Heart right ventricle (tissue), 16 donors: ENCODE data around the gene GNAT3. TPM values are rescaled to one million over a fixed set of nuclear protein-coding genes. Genes with fewer than 3 reads are reported as not detected.

ENCODE experiments used
- ATAC-seq, 8 donors: fragments of 200-7000 bp; cut with Tn5 transposase; one replicate each; pipeline ENCODE4 v1.9.1; 2020; ENCODE audit warnings: mild to moderate bottlenecking in 8 of 8, moderate library complexity in 8 of 8, moderate number of reproducible peaks in 1 of 8
- DNase-seq, 2 donors: peaks; one replicate each; pipeline ENCODE4 v3.0.0-alpha.2; 2020
- H3K27ac ChIP-seq, 10 donors: fragments of 200-600 bp; sonication (generic) in 2 of 10; one replicate each; pipeline versions ENCODE4 v1.5.0 to v1.8.0; 2020 to 2022; ENCODE audit warnings: mild to moderate bottlenecking in 3 of 10
- H3K27me3 ChIP-seq, 7 donors: fragments of 200-600 bp; one replicate each; pipeline ENCODE4 v1.8.0; 2021 to 2022; ENCODE audit warnings: mild to moderate bottlenecking in 2 of 7
- H3K36me3 ChIP-seq, 9 donors: fragments of 200-600 bp; sonication (generic) in 1 of 9; one replicate each; pipeline versions ENCODE4 v1.5.0 to v1.8.0; 2020 to 2022; ENCODE audit warnings: mild to moderate bottlenecking in 2 of 9
- H3K4me1 ChIP-seq, 9 donors: fragments of 200-600 bp; sonication (generic) in 1 of 9; one replicate each; pipeline versions ENCODE4 v1.5.0 to v1.8.0; 2020 to 2022; ENCODE audit warnings: mild to moderate bottlenecking in 4 of 9
- H3K4me3 ChIP-seq, 10 donors: fragments of 200-600 bp; sonication (generic) in 2 of 10; one replicate each; pipeline versions ENCODE4 v1.5.0 to v1.8.0; 2020 to 2022; ENCODE audit warnings: mild to moderate bottlenecking in 7 of 10, moderate library complexity in 2 of 10
- H3K9me3 ChIP-seq, 11 donors: fragments of 200-600 bp in 10 of 11; sonication (generic) in 2 of 11; one replicate each; pipeline versions ENCODE4 v1.5.0 to v1.8.0; 2013 to 2022; ENCODE audit warnings: mild to moderate bottlenecking in 2 of 11, control low read depth in 1 of 11, moderate library complexity in 1 of 11
- CTCF ChIP-seq, 9 donors: fragments of 200-600 bp; sonication (generic) in 2 of 9; IDR thresholded peaks; one replicate each; pipeline versions ENCODE4 v1.5.0 to v1.8.0; 2021 to 2022; ENCODE audit warnings: antibody characterized with exemption in 9 of 9, mild to moderate bottlenecking in 5 of 9, moderate library complexity in 1 of 9
- WGBS, 2 donors: extraction: QIAGEN DNeasy Blood & Tissue Kit; methylation state at CpG; one replicate each; pipeline ENCODE4 v1.1.7; 2013; ENCODE audit warnings: inconsistent platforms in 1 of 2; 5-methylcytosine and 5-hydroxymethylcytosine counted together
- intact Hi-C, 10 donors: fragments of 100-400 bp; cut with DNase I; formaldehyde crosslinking; loops; one replicate each; pipeline versions ENCODE4 v1.11.1 to v1.14.2; 2022
- polyA plus RNA-seq, 2 donors: library from polyadenylated mRNA; stranded (reverse); fragments of 200-250 nt; gene quantifications; one replicate each; pipeline ENCODE4 v1.2.3, GENCODE V29; 2013
- total RNA-seq, 10 donors: library from RNA; stranded (reverse); fragmentation: NEBNext Ultra II Directional in 3 of 10; extraction: Animal tissue kit (Norgen Biotek cat#: 25700) in 3 of 10; gene quantifications; one replicate each; pipeline versions ENCODE4 v1.2.1 to v1.2.4, GENCODE V29; 2021 to 2023
- donor health status: Arrhythmogenic right ventricular cardiomyopathy.
- donor health status: ischemic (EF 13 %, LVEDD 7.1; RV severe dilation, severe dysfunction).
- donor health status: healthy with polysubstance abuse.
- donor health status: DM: no; HTN: yes; CAD: no.
- donor health status: DM: no; HTN: no; CAD: no.
- donor health status: ischemic (EF 25% LVEDD 6.9; RV normal size, moderate dysfunction).
- donor health status: ischemic (EF 25% LVEDD 5.7; RV mildly dilated, moderate dysfunction).
- donor health status: healthy.
- donor health status: DM: yes; HTN: yes; CAD: no.
- donor health status: Ischemic cardiomyopathy.
- donor health status: ischemic (EF 35%, LVEDD 5.7; RV mildly dilated, moderate dysfunction).
- donor health status: nonischemic (EF 11% LVEDD 7.7; RV severe dilation, severe dysfunction).
- donor health status: DM: yes; HTN: yes; CAD: no.
- donor health status: PGD.
- donor health status: ischemic (EF 29% LVEDD 5.4; RV normal size, mild dysfunction).
- donor health status: nonischemic (EF 23%, LVEDD 6.1; RV moderate dilation, normal function).

Gene GNAT3
- total and polyA plus RNA-seq, 12 donors: not detected

GRCh38 chr7:80476035-80476434, 35.8 kb downstream of the GNAT3 start:
- H3K4me1 ChIP-seq: peaks cover 0 to 79% (median 45%) of the 10 kb centered on the region in 9 donors

GRCh38 chr7:80475383-80475782, 36.5 kb downstream of the GNAT3 start:
- H3K27me3 ChIP-seq: no peaks in the 10 kb centered on the region
- H3K27ac ChIP-seq: peak overlapping the region in 1 of 10 donors; percentile 35
- 70 to 80% methylated on average over 3 of the region's 3 CpGs for WGBS, 2 donors
- H3K9me3 ChIP-seq: no peaks in the 10 kb centered on the region
- H3K4me3 ChIP-seq: no peak overlapping the region
- intact Hi-C loops: no loop called here
- DNase-seq (no peak), ATAC-seq (no peak)
- H3K4me1 ChIP-seq: peaks cover 0 to 73% (median 45%) of the 10 kb centered on the region in 9 donors
- H3K36me3 ChIP-seq: no peaks in the 10 kb centered on the region
- TF ChIP-seq CTCF (IDR thresholded peaks at IDR 0.05): no peak

More at GRCh38 chr7:80476035-80476434, 35.8 kb downstream of the GNAT3 start:
- 63 to 72% methylated on average over 1 of the region's 1 CpG for WGBS, 2 donors
- DNase-seq: no peak
- no peak for TF ChIP-seq CTCF (IDR thresholded peaks at IDR 0.05)
- Histone ChIP-seq H3K36me3 (no peaks in the 10 kb centered on the region), H3K4me3 (no peak overlapping the region), H3K27ac (peak overlapping the region in 2 of 10 donors; percentile 35 to 36), H3K9me3 (no peaks in the 10 kb centered on the region), H3K27me3 (no peaks in the 10 kb centered on the region)
- intact Hi-C loops: no loop called here
- no peak for ATAC-seq

- no peak overlapping the region for H3K4me3 ChIP-seq
- intact Hi-C loops: loop anchor here in 1 of 10 donors (5.0 kb wide), 2 partner anchors 74 to 124 kb away; no protein-coding TSS in a partner anchor
- H3K27me3 ChIP-seq: no peaks in the 10 kb centered on the region
- H3K4me1 ChIP-seq: peaks cover 0 to 65% (median 45%) of the 10 kb centered on the region in 9 donors
- 93 to 97% methylated on average over 1 of the region's 1 CpG for WGBS, 2 donors
- no peaks in the 10 kb centered on the region for H3K9me3 ChIP-seq
- DNase-seq: no peak
- no peaks in the 10 kb centered on the region for H3K36me3 ChIP-seq
- no peak for ATAC-seq
- peak overlapping the region in 1 of 10 donors; percentile 61 for H3K27ac ChIP-seq
- TF ChIP-seq CTCF (IDR thresholded peaks at IDR 0.05): no peak
Measured at GRCh38 chr7:80473751-80474150, 38.1 kb downstream of the GNAT3 start.

DNA sequence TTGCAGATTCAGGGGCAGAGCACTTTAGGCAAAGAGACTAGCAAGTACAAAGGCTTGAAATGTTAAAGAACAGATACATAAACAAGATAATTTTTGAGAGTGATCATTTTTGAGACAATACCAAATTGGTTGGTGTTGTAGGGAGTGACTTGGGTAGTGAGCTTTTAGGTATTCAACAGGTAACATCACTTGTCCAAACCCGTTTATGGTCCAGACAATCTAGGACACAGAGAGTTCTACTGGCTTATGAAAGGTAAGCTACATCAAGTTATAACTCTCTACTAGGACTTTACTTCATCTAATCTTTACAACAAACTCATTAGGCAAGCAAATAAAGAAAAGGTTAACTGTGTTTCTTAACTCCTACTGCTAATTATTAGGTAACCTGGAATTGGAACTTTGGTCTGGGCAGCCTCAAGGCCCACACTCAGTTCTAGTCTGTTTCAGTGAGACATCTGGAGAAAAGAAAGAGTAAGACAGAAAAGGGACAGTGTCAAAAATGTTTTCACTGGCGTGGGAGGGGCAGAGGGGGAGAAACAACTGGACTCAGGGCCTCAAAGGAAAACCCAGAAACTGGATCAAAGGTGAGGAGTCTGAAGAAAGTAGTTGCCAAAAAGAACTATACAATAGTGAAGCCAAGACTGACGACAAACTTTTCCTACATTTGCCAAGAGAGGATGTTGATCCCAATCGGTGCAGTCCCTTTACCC, 39.2 kb downstream of the GNAT3 start:
- DNase-seq (peak in 1 of 2 donors; percentile 34), ATAC-seq (peak; percentile 30 to 78 (median 71))
- H3K4me3 ChIP-seq: no peak overlapping the region
- H3K9me3 ChIP-seq: no peaks in the 10 kb centered on the region
- no peaks in the 10 kb centered on the region for H3K27me3 ChIP-seq
- peaks cover 0 to 54% (median 41%) of the 10 kb centered on the region in 9 donors for H3K4me1 ChIP-seq
- H3K36me3 ChIP-seq: no peaks in the 10 kb centered on the region
- no peak for TF ChIP-seq CTCF (IDR thresholded peaks at IDR 0.05)
- WGBS, 2 donors: 38% methylated on average over 4 of the region's 4 CpGs
- peak overlapping the region in 7 of 10 donors; percentile 7 to 63 (median 32) for H3K27ac ChIP-seq
- intact Hi-C loops: loop anchor here in 1 of 10 donors (5.0 kb wide), 2 partner anchors 75 to 125 kb away; no protein-coding TSS in a partner anchor
